ENCODE data around the gene DSCAM. TPM values are rescaled to one million over a fixed set of nuclear protein-coding genes. Genes with fewer than 3 reads are reported as not detected.

DSCAM gene
- total RNA-seq, 4 donors from 2014 or later = 0.17 TPM; not detected in 3

GRCh38 chr21:40016667-40017066 is 830.3 kb downstream of the DSCAM start:
- TF ChIP-seq CTCF (IDR thresholded peaks at IDR 0.05; ENCODE audit: low read depth) = no peak

- no peak for TF ChIP-seq CTCF (IDR thresholded peaks at IDR 0.05; ENCODE audit: low read depth)
These were observed 830.7 kb downstream of the DSCAM start for GRCh38 chr21:40016234-40016633.

- no peak for TF ChIP-seq CTCF (IDR thresholded peaks at IDR 0.05; ENCODE audit: low read depth)
These were observed 831.1 kb downstream of the DSCAM start for GRCh38 chr21:40015818-40016217.

- no peak for TF ChIP-seq CTCF (IDR thresholded peaks at IDR 0.05; ENCODE audit: low read depth)
These were observed 832.6 kb downstream of the DSCAM start for GRCh38 chr21:40014394-40014793.

GRCh38 chr21:40013001-40013735 is 833.8 kb downstream of the DSCAM start:
- TF ChIP-seq CTCF (IDR thresholded peaks at IDR 0.05; ENCODE audit: low read depth) = no peak

- no peak for TF ChIP-seq CTCF (IDR thresholded peaks at IDR 0.05; ENCODE audit: low read depth)
These were observed 835.6 kb downstream of the DSCAM start for GRCh38 chr21:40011371-40011770.

- no peak for TF ChIP-seq CTCF (IDR thresholded peaks at IDR 0.05; ENCODE audit: low read depth)
These were observed 844.0 kb downstream of the DSCAM start for GRCh38 chr21:40002978-40003377.
